ENCODE data around the gene RNASE13.

Gene RNASE13

DNA sequence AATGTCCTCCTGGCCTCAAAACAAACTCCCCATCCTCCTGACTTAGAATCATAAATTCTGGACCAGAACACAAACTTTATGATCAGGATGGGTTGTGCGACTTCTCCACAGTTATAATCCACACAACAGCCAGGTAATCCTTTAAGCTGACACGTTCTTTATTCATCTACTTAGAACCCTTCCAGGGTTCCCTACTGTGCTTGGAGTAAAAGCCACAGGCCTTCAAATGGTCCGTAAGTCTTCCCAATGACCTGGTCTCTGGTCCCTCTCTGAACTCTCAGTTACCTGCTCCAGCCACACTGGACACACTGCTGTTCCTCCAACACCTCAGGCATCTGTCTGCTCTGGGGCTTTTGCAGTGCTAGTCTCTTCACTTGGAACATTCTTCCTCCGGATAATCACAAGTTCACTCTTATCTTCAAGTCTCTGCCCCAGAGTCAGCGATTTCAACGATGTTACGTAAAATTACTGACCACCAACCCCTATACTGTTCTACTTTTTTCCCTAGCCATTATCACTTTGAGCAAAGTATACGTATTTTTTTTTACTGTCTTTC, 5.8 kb upstream of the RNASE13 start:
- no peaks in the 10 kb centered on the region for H3K9me3 Mint-ChIP-seq
- H3K36me3 Mint-ChIP-seq (ENCODE audit: low read depth), result no peaks in the 10 kb centered on the region
- no peak overlapping the region for H3K27ac Mint-ChIP-seq
- H3K27me3 Mint-ChIP-seq (ENCODE audit: low read depth), result peaks cover 20% of the 10 kb centered on the region
- no peak overlapping the region for H3K4me3 Mint-ChIP-seq
- no peaks in the 10 kb centered on the region for H3K4me1 Mint-ChIP-seq (ENCODE audit: low read depth)

GRCh38 chr14:21039585-21040369, 5.2 kb upstream of the RNASE13 start:
- H3K27ac Mint-ChIP-seq, result no peak overlapping the region
- no peaks in the 10 kb centered on the region for H3K4me1 Mint-ChIP-seq (ENCODE audit: low read depth)

DNA sequence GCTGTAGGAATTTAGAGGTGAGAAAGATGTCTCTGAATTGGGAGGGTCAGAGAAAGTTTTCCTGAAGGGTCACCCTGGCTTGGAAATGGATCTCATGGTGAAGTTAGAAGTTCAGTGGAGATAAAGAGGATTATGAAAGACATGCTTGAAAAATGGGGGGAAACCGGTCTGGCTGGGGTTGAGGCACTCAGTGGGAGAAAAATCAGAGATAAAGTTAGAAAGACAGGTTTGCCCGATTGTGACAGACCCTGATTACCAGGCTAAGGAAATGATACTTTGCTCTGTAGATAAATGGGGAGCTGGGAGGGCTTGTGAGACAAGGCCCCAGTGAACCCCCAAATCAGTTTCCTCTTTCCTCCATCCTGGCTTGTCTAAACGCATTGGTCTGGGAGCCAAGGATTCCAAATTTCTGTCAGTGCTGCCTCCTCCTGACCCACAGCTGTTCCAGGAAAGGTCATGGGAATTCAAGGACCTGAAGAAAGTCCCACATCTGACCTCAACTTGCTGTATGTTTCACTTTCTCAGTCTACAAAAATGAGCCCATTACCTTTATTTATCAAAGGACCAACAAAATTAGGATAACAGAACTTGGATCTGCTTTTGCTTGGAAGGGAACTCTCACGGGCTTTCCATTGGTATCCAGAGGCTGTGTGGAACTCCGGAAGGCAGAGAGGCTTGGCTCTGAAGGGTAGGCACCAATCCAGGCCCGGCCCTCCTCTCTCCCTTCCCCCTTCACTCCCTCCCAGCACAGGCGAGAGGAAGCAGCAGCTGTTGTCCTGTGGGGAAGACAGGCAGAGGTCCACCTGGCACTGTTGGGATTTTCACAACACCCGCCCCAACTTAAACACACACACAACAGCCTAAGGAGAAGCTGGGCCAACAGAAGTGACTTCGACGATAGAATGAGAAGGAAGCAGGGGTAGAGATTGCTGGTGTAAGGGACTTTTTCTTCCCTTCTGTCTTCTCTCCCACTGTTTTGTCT, 4.1 kb upstream of the RNASE13 start:
- Mint-ChIP-seq H3K27me3 (ENCODE audit: low read depth) (peaks cover 8% of the 10 kb centered on the region), H3K27ac (no peak overlapping the region), H3K9me3 (no peaks in the 10 kb centered on the region), H3K4me1 (ENCODE audit: low read depth) (no peaks in the 10 kb centered on the region), H3K4me3 (no peak overlapping the region), H3K36me3 (ENCODE audit: low read depth) (no peaks in the 10 kb centered on the region)

More at GRCh38 chr14:21039585-21040369, 5.2 kb upstream of the RNASE13 start:
- Mint-ChIP-seq H3K9me3 (no peaks in the 10 kb centered on the region), H3K27me3 (ENCODE audit: low read depth) (peaks cover 13% of the 10 kb centered on the region), H3K36me3 (ENCODE audit: low read depth) (no peaks in the 10 kb centered on the region), H3K4me3 (no peak overlapping the region)

DNA sequence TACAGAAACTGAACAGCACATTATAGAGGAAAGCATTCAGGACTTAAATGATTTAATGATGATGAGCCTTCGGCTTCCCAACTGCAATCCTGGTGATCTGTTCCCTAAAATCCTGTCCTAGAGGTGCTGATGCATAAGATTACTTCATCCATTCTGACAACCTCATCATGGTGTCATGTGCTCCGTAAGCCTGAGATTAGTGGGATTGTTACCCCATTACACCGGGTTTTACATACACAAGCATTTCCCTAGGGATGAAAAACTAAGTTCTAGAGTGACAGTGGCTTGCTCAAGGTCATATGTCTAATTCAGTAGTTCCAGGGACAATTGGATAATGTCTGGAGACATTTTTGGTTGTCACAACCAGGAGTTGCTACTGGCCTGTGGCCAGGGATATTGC, 2.5 kb upstream of the RNASE13 start:
- no peaks in the 10 kb centered on the region for H3K36me3 Mint-ChIP-seq (ENCODE audit: low read depth)
- H3K4me1 Mint-ChIP-seq (ENCODE audit: low read depth), result no peaks in the 10 kb centered on the region
- H3K4me3 Mint-ChIP-seq, result no peak overlapping the region
- no peaks in the 10 kb centered on the region for H3K9me3 Mint-ChIP-seq
- no peak overlapping the region for H3K27ac Mint-ChIP-seq
- peaks cover 10% of the 10 kb centered on the region for H3K27me3 Mint-ChIP-seq (ENCODE audit: low read depth)

DNA sequence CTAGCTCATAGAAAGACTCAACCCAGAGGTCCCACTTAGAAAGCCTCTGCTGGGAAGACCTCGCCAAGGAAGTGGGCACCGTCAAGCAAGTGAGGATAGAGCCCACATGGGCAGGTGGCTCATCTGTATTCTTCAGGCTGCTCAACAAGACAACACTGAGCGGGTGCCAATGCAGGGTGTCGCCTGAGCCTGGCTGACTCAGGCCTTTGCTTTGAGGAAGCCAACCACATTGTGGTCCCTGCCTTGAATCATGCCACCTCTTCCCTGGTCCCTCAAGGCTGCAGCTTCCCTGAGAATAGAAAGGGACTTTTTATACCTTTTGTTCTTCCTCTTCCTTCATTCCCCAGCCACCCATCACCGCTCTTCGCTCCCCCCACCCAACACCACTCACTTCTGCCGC, 2.1 kb upstream of the RNASE13 start:
- Mint-ChIP-seq H3K4me3 (no peak overlapping the region), H3K27me3 (ENCODE audit: low read depth) (peaks cover 11% of the 10 kb centered on the region), H3K9me3 (no peaks in the 10 kb centered on the region), H3K36me3 (ENCODE audit: low read depth) (no peaks in the 10 kb centered on the region), H3K27ac (no peak overlapping the region), H3K4me1 (ENCODE audit: low read depth) (no peaks in the 10 kb centered on the region)

DNA sequence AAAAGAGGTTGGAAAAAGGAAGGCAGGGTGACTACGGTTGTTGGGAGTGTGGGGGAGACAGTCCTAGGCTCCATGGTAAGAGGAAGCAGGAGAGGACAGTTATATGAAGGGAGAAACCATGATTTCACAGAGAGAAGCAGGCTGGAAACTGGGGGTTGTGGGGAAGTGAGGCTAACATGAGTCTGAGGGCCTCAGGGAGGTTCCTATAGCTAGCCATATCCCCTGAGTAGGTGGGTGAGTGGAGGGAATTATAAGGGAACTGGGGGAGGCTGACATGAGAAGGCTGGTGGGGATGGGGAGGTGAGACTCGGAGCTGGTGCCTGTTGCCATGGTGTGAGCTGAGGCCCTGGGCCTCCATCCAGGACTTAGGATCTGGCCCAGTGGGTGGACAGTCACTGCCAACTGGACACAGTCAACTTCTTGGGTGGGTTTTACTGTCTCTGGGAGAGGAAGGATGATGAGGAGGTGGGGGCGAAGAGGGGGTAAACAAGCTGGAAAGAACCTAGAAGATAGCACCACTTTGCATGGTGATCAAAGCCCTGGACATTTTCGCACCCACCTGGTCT, 1.4 kb downstream of the RNASE13 start:
- H3K9me3 Mint-ChIP-seq, result no peaks in the 10 kb centered on the region
- H3K27ac Mint-ChIP-seq, result no peak overlapping the region
- H3K36me3 Mint-ChIP-seq (ENCODE audit: low read depth), result no peaks in the 10 kb centered on the region
- peaks cover 15% of the 10 kb centered on the region for H3K27me3 Mint-ChIP-seq (ENCODE audit: low read depth)
- no peak overlapping the region for H3K4me3 Mint-ChIP-seq
- H3K4me1 Mint-ChIP-seq (ENCODE audit: low read depth), result no peaks in the 10 kb centered on the region

GRCh38 chr14:21032326-21033132, 2.1 kb downstream of the RNASE13 start:
- peaks cover 16% of the 10 kb centered on the region for H3K27me3 Mint-ChIP-seq (ENCODE audit: low read depth)
- H3K9me3 Mint-ChIP-seq, result no peaks in the 10 kb centered on the region
- no peak overlapping the region for H3K4me3 Mint-ChIP-seq
- no peaks in the 10 kb centered on the region for H3K4me1 Mint-ChIP-seq (ENCODE audit: low read depth)
- no peaks in the 10 kb centered on the region for H3K36me3 Mint-ChIP-seq (ENCODE audit: low read depth)
- no peak overlapping the region for H3K27ac Mint-ChIP-seq

DNA sequence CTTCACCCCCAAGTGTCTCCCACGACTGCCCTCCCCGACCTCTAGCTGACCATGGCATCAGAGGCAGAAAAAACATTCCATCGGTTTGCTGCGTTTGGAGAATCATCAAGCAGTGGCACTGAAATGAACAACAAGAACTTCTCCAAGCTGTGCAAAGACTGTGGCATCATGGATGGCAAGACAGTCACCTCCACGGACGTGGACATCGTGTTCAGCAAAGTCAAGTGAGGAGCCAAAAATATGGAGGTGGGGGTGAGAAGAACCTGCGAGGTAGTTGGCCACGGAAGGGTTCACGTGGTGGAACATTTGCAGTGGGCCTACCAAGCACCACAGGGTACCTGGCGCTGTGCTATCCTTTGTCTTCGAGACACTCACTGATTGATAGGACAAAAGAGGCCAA, 4.1 kb downstream of the RNASE13 start:
- Mint-ChIP-seq H3K27me3 (ENCODE audit: low read depth) (peaks cover 27% of the 10 kb centered on the region), H3K36me3 (ENCODE audit: low read depth) (no peaks in the 10 kb centered on the region), H3K27ac (no peak overlapping the region), H3K9me3 (no peaks in the 10 kb centered on the region), H3K4me1 (ENCODE audit: low read depth) (no peaks in the 10 kb centered on the region), H3K4me3 (no peak overlapping the region)

GRCh38 chr14:21029917-21030316, 4.7 kb downstream of the RNASE13 start, which contains the start of gene TPPP2:
TSS of gene TPPP2 (plus strand) at chr14:21030217. CDS start at chr14:21030582, 365 bp downstream.
- Mint-ChIP-seq H3K4me1 (ENCODE audit: low read depth) (no peaks in the 10 kb centered on the region), H3K36me3 (ENCODE audit: low read depth) (no peaks in the 10 kb centered on the region), H3K9me3 (no peaks in the 10 kb centered on the region), H3K4me3 (no peak within 1 kb of the TSS), H3K27me3 (ENCODE audit: low read depth) (peaks cover 27% of the 10 kb centered on the region), H3K27ac (no peak within 1 kb of the TSS)

- no peak overlapping the region for H3K27ac Mint-ChIP-seq
- peaks cover 43% of the 10 kb centered on the region for H3K27me3 Mint-ChIP-seq (ENCODE audit: low read depth)
- H3K4me1 Mint-ChIP-seq (ENCODE audit: low read depth), result peaks cover 7% of the 10 kb centered on the region
- no peaks in the 10 kb centered on the region for H3K36me3 Mint-ChIP-seq (ENCODE audit: low read depth)
- no peaks in the 10 kb centered on the region for H3K9me3 Mint-ChIP-seq
- no peak overlapping the region for H3K4me3 Mint-ChIP-seq
Measured at GRCh38 chr14:21026988-21027315, 7.7 kb downstream of the RNASE13 start.

DNA sequence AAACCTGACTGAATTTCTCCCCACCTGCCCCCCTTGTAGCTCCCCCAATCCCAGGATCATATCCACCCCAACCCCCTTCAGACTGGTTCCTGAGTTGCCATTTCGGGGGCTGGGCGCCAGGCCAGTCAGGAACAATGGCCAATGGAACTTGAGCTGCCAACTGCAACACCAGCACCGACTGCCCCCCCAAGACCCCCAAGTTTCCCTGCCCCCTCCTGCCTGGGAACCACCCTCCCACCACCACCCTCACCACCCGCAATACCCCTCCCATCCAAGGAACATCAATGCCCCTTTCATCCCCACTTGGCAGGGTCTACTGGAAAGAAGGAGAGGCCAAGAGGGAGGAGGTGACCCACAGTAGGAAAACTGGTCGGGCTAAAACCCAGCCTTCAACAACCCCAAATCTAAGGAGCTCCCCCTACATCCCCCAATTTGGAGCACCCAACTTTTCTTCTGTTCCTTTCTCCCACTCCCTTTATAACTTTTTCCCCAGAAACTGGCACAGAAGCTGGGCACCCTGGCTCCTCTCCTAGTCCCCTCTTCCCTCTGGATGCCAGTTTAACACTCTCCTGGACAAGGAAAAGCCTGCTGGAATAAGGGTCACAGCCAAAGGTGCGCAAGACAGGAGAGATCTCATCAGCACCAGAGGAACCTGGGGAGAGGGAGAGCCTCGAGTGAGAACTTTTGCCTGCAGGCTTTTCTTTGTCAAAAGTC, 8.2 kb downstream of the RNASE13 start:
- H3K36me3 Mint-ChIP-seq (ENCODE audit: low read depth), result no peaks in the 10 kb centered on the region
- H3K4me3 Mint-ChIP-seq, result peak overlapping the region; percentile 42
- H3K27ac Mint-ChIP-seq, result no peak overlapping the region
- H3K4me1 Mint-ChIP-seq (ENCODE audit: low read depth), result peaks cover 7% of the 10 kb centered on the region
- H3K27me3 Mint-ChIP-seq (ENCODE audit: low read depth), result peaks cover 43% of the 10 kb centered on the region
- no peaks in the 10 kb centered on the region for H3K9me3 Mint-ChIP-seq

DNA sequence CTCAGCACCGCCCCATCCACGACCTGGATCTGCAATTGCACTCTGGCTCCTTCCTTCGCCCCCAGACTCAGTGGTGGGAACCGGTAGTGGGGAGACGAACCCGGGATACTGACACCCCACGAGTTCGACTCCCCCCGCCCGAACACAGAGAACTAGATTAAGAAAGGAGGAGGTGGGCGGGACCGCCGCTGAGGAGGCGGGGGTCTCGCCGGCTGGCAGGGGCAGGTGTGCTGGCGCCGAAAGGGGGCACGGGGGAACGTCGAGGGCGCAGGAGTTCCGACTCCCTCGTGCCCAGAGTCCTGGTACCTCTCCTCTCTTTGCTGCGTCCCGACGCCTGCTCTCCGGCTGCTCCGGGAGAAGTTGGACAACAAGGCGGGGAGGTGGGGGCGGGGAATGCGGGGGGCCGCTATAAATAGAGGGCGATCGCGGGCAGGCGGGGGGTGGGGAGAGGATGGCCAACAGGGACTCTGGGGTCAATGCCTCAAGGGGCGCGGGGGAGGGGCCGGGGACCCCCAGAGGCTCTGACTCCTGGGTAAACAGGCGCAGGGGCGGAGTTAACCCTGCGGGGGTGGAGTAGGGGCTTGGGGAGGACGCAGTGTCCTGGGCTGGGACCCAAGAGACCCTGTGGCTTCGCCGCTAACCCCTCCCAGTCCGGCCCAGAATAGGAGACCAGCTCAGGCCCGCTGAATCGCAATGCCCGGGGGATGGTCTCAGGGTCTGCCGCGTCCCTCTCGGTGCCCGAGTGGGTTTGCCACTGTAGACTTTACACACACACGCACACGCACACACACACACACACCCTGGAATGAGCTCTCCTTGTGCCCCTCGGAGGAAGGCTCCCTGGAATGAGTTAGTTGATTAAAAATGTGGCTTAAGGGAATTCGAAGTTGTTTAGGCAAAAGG, 9.0 kb downstream of the RNASE13 start:
- Mint-ChIP-seq H3K27ac (no peak overlapping the region), H3K9me3 (no peaks in the 10 kb centered on the region), H3K27me3 (ENCODE audit: low read depth) (peaks cover 44% of the 10 kb centered on the region), H3K4me1 (ENCODE audit: low read depth) (peaks cover 7% of the 10 kb centered on the region), H3K4me3 (peak overlapping the region; percentile 79), H3K36me3 (ENCODE audit: low read depth) (no peaks in the 10 kb centered on the region)
